H1 (cell line): ENCODE results near the gene FGF18. TPM values are rescaled to one million over a fixed set of nuclear protein-coding genes. Genes with fewer than 3 reads are reported as not detected.

ENCODE experiments used
- CTCF ChIA-PET: fragments of 300-600 bp; sonication (Branson Sonifier 250); formaldehyde crosslinking; loops from one replicate; lab custom pipeline; 2021; ENCODE audit not compliant: partially characterized antibody; lab: Charles Lee
- POLR2A ChIA-PET: fragments of 300-600 bp; sonication (Branson Sonifier 250); formaldehyde crosslinking; loops from one replicate; lab custom pipeline; 2021; ENCODE audit warnings: inconsistent platforms; ENCODE audit not compliant: partially characterized antibody; lab: Charles Lee
- DNase-seq, 2 experiments: peaks; one replicate each; pipeline versions ENCODE4 v3.0.0 to v3.0.0-alpha.2; 2010 to 2022; ENCODE audit warnings: low spot score in 2 of 2, low read depth in 1 of 2, mixed read lengths in 1 of 2
- FAIRE-seq: peaks from 2 replicates; lab custom pipeline; 2011; peaks lifted over from hg19 to GRCh38; lab: Jason Lieb, UNC
- H2AFZ ChIP-seq: 2 replicates; pipeline ENCODE4 v1.8.1; 2012; ENCODE audit warnings: low read length, inconsistent platforms
- H2AK5ac ChIP-seq: 2 replicates; pipeline ENCODE4 v1.6.1; 2013; ENCODE audit warnings: low read depth, low read length
- H2BK120ac ChIP-seq: replicated peaks from 2 replicates; pipeline ENCODE3; 2013; ENCODE audit warnings: low read depth, low read length, inconsistent platforms
- H2BK12ac ChIP-seq: 2 replicates; pipeline ENCODE4 v1.6.1; 2013; ENCODE audit warnings: low read depth, low read length
- H2BK15ac ChIP-seq: 2 replicates; pipeline ENCODE4 v1.6.1; 2013; ENCODE audit warnings: low read length
- H2BK20ac ChIP-seq: 2 replicates; pipeline ENCODE4 v1.6.1; 2013; ENCODE audit warnings: low read length
- H2BK5ac ChIP-seq: 2 replicates; pipeline ENCODE4 v1.6.1; 2013; ENCODE audit warnings: low read depth, low read length
- H3K14ac ChIP-seq: 2 replicates; pipeline ENCODE4 v1.6.1; 2013; ENCODE audit warnings: inconsistent platforms; ENCODE audit not compliant: insufficient read length
- H3K18ac ChIP-seq: 2 replicates; pipeline ENCODE4 v1.6.1; 2013; ENCODE audit warnings: low read length; ENCODE audit errors: extremely low read depth
- H3K23ac ChIP-seq: 2 replicates; pipeline ENCODE4 v1.6.1; 2013; ENCODE audit warnings: inconsistent platforms; ENCODE audit not compliant: insufficient read length
- H3K23me2 ChIP-seq: 2 replicates; pipeline ENCODE4 v1.6.1; 2013; ENCODE audit warnings: low read depth, low read length
- H3K27ac ChIP-seq: 2 replicates; pipeline ENCODE4 v1.6.1; 2011; ENCODE audit warnings: low read depth, low read length, inconsistent platforms
- H3K27me3 ChIP-seq, 4 experiments: replicated peaks in 1 of 4; 1 replicate in 1 of 4; 2 replicates in 3 of 4; pipeline versions ENCODE4 v1.6.1 to v1.8.1; 2011 to 2013; ENCODE audit warnings: low read length in 3 of 4, mild to moderate bottlenecking in 3 of 4, inconsistent platforms in 2 of 4, mixed read lengths in 2 of 4, moderate library complexity in 1 of 4; ENCODE audit not compliant: control insufficient read depth in 3 of 4, insufficient read depth in 3 of 4; ENCODE audit errors: extremely low read depth in 1 of 4
- H3K36me3 ChIP-seq, 4 experiments: 2 replicates each; pipeline versions ENCODE4 v1.6.1 to v1.8.1; 2011 to 2013; ENCODE audit warnings: mild to moderate bottlenecking in 4 of 4, low read length in 3 of 4, moderate library complexity in 2 of 4, control low read depth in 1 of 4, inconsistent platforms in 1 of 4; ENCODE audit not compliant: insufficient read depth in 4 of 4, control insufficient read depth in 2 of 4
- H3K4ac ChIP-seq: replicated peaks from 2 replicates; pipeline ENCODE3; 2013; ENCODE audit warnings: low read length, low read depth, mixed read lengths, inconsistent platforms; ENCODE audit not compliant: insufficient read length
- H3K4me1 ChIP-seq, 4 experiments: replicated peaks in 1 of 4; 1 replicate in 1 of 4; 2 replicates in 3 of 4; pipeline versions ENCODE4 v1.6.1 to v1.8.1; 2011 to 2013; ENCODE audit warnings: low read length in 3 of 4, inconsistent platforms in 2 of 4, mixed read lengths in 1 of 4; ENCODE audit not compliant: insufficient read depth in 4 of 4, control insufficient read depth in 3 of 4
- H3K4me2 ChIP-seq, 2 experiments: 2 replicates each; pipeline versions ENCODE4 v1.6.1 to v1.8.1; 2011 to 2013; ENCODE audit warnings: low read depth in 2 of 2, low read length in 2 of 2, control low read depth in 1 of 2, inconsistent platforms in 1 of 2, mild to moderate bottlenecking in 1 of 2; ENCODE audit not compliant: insufficient read depth in 1 of 2
- H3K4me3 ChIP-seq, 4 experiments: fragments of 200-600, 300-600 bp in 1 of 4; sonication (generic), shearing (Covaris generic), sonication (Bioruptor Twin) in 1 of 4; 2 replicates each; pipeline versions ENCODE4 v1.5.1 to v1.8.1; 2011 to 2016; ENCODE audit warnings: low read length in 4 of 4, low read depth in 3 of 4, control low read depth in 2 of 4, inconsistent platforms in 2 of 4, mild to moderate bottlenecking in 2 of 4, mixed read lengths in 1 of 4, moderate library complexity in 1 of 4; ENCODE audit not compliant: insufficient read depth in 2 of 4; ENCODE audit errors: extremely low read depth in 1 of 4
- H3K56ac ChIP-seq: replicated peaks from 2 replicates; pipeline ENCODE3; 2013; ENCODE audit warnings: low read depth, mild to moderate bottlenecking, mixed read lengths, low read length, inconsistent platforms; ENCODE audit not compliant: insufficient read length
- H3K79me1 ChIP-seq: 2 replicates; pipeline ENCODE4 v1.6.1; 2013; ENCODE audit warnings: low read depth, low read length, control low read depth
- H3K79me2 ChIP-seq, 2 experiments: 2 replicates each; pipeline versions ENCODE4 v1.6.1 to v1.8.1; 2012 to 2013; ENCODE audit warnings: low read length in 2 of 2, mild to moderate bottlenecking in 2 of 2, inconsistent platforms in 1 of 2; ENCODE audit not compliant: insufficient read depth in 2 of 2, control insufficient read depth in 1 of 2
- H3K9ac ChIP-seq, 4 experiments: replicated peaks in 1 of 4; 1 replicate in 1 of 4; 2 replicates in 3 of 4; pipeline versions ENCODE4 v1.6.1 to v1.8.1; 2011 to 2013; ENCODE audit warnings: low read depth in 3 of 4, low read length in 3 of 4, control low read depth in 2 of 4, mild to moderate bottlenecking in 2 of 4, moderate library complexity in 2 of 4, inconsistent platforms in 1 of 4; ENCODE audit errors: extremely low read depth in 1 of 4
- H3K9me3 ChIP-seq, 2 experiments: 2 replicates each; pipeline versions ENCODE4 v1.6.1 to v1.8.1; 2012 to 2013; ENCODE audit warnings: mild to moderate bottlenecking in 2 of 2, moderate library complexity in 2 of 2, control low read depth in 1 of 2, inconsistent platforms in 1 of 2, low read depth in 1 of 2, low read length in 1 of 2, mixed read lengths in 1 of 2; ENCODE audit not compliant: insufficient read depth in 2 of 2
- H4K20me1 ChIP-seq, 2 experiments: replicated peaks in 1 of 2; 2 replicates each; pipeline versions ENCODE3 to v1.8.1; 2011 to 2013; ENCODE audit warnings: inconsistent platforms in 2 of 2, low read length in 2 of 2, mild to moderate bottlenecking in 1 of 2; ENCODE audit not compliant: insufficient read depth in 2 of 2, control insufficient read depth in 1 of 2
- H4K5ac ChIP-seq: 2 replicates; pipeline ENCODE4 v1.6.1; 2013; ENCODE audit warnings: low read length, low read depth, mixed read lengths, inconsistent platforms; ENCODE audit not compliant: insufficient read length
- H4K8ac ChIP-seq: 2 replicates; pipeline ENCODE4 v1.8.0; 2013; ENCODE audit warnings: mild to moderate bottlenecking, moderate library complexity, low read length, inconsistent platforms; ENCODE audit not compliant: insufficient read depth; ENCODE audit errors: extremely low read depth
- H4K91ac ChIP-seq: replicated peaks from 2 replicates; pipeline ENCODE3; 2013; ENCODE audit warnings: low read length, mixed read lengths, inconsistent platforms; ENCODE audit not compliant: insufficient read length
- CTCF ChIP-seq, 3 experiments: IDR thresholded peaks; 1 replicate in 2 of 3; 2 replicates in 1 of 3; pipeline versions ENCODE4 v1.5.1 to v1.6.1; 2011; ENCODE audit warnings: low read length in 3 of 3, mild to moderate bottlenecking in 3 of 3, inconsistent platforms in 2 of 3, low read depth in 1 of 3, moderate library complexity in 1 of 3; ENCODE audit not compliant: insufficient read depth in 1 of 3; ENCODE audit errors: control extremely low read depth in 1 of 3
- KDM1A ChIP-seq: fragments of 200-600, 300-600 bp; sonication (generic); IDR thresholded peaks from 2 replicates; pipeline ENCODE4 v1.7.1; 2016; ENCODE audit warnings: mild to moderate bottlenecking, low read length, borderline replicate concordance
- WGBS, 2 experiments: shearing (Covaris generic) in 1 of 2; methylation state at CpG; one replicate each; pipeline versions ENCODE4 v1.1.6 to v1.1.7; 2013 to 2015; ENCODE audit warnings: low lambda C conversion rate in 2 of 2, mixed read lengths in 2 of 2, inconsistent platforms in 1 of 2, low coverage in 1 of 2, missing lambda C conversion rate in 1 of 2; ENCODE audit not compliant: insufficient replicate concordance in 2 of 2, insufficient coverage in 1 of 2, insufficient read length in 1 of 2; ENCODE audit errors: extremely low coverage in 1 of 2, missing lambda C conversion rate in 1 of 2; 5-methylcytosine and 5-hydroxymethylcytosine counted together
- polyA plus RNA-seq, 7 experiments: library from polyadenylated mRNA; depleted of rRNA in 3 of 7; stranded (reverse) in 5 of 7; unstranded in 2 of 7; fragments of >200 nt in 5 of 7; fragments of 200-250 nt in 2 of 7; gene quantifications; 1 replicate in 5 of 7; 2 replicates in 1 of 7; 4 replicates in 1 of 7; pipeline versions ENCODE4 v1.2.1 to v1.2.3, GENCODE V29; 2011 to 2013; ENCODE audit warnings: missing spikeins in 2 of 7, mixed read lengths in 2 of 7
- total RNA-seq: library from RNA; stranded (reverse); fragmentation: NEBNext Ultra II Directional; extraction: Animal tissue kit (Norgen Biotek cat#: 25700); gene quantifications from 2 replicates; pipeline ENCODE4 v1.2.1, GENCODE V29; 2021

FGF18 gene
- total and polyA plus RNA-seq, 2 of the 8 experiments (the other 6 are each of a cell fraction or from before 2014, with no cell fraction given), result 0.54 to 1.3 TPM

GRCh38 chr5:171426680-171427079, 7.2 kb downstream of the FGF18 start:
- Histone ChIP-seq H4K5ac (no peak overlapping the region), H3K4me3 (no peak overlapping the region), H2BK5ac (no peak overlapping the region), H4K91ac (no peak overlapping the region), H2BK15ac (no peak overlapping the region), H3K4ac (no peak overlapping the region), H3K56ac (no peak overlapping the region), H3K36me3 (no peaks in the 10 kb centered on the region), H3K27me3 (peaks cover 4 to 10% (median 9%) of the 10 kb centered on the region in 4 experiments), H3K23ac (no peak overlapping the region), H3K14ac (no peak overlapping the region), H3K79me2 (no peaks in the 10 kb centered on the region), H3K9me3 (no peaks in the 10 kb centered on the region), H2BK12ac (no peak overlapping the region), H4K20me1 (peaks cover 1 to 2% of the 10 kb centered on the region in 2 experiments), H3K4me2 (no peak overlapping the region), H2AFZ (no peak overlapping the region), H3K4me1 (peaks cover 0 to 10% (median 6%) of the 10 kb centered on the region in 4 experiments; a peak in 4 of 7 replicates), H2AK5ac (no peak overlapping the region), H2BK120ac (no peak overlapping the region), H3K79me1 (no peaks in the 10 kb centered on the region), H3K27ac (no peak overlapping the region), H3K23me2 (no peaks in the 10 kb centered on the region), H4K8ac (no peak overlapping the region), H3K18ac (no peak overlapping the region), H2BK20ac (no peak overlapping the region), H3K9ac (no peak overlapping the region)
- ChIA-PET CTCF (interaction anchor here (1.3 to 2.0 kb wide), 2 partner anchors 20 to 59 kb away, joined by 3 to 8 read pairs; no protein-coding TSS in a partner anchor), POLR2A (interaction anchor here (0.7 to 3.3 kb wide), 2 partner anchors 10 to 12 kb away, joined by 3 to 19 read pairs; no protein-coding TSS in a partner anchor)
- 0 out of 2 replicates have a peak, but pooled peaks have one; percentile 40 for TF ChIP-seq KDM1A
- no peak for TF ChIP-seq CTCF (IDR thresholded peaks at IDR 0.05; ENCODE audit: control extremely low read depth in 1 of 3, insufficient read depth in 1 of 3, low read depth in 1 of 3, low read length in 3 of 3)
- no peak for DNase-seq
- no peak for FAIRE-seq
- 94% methylated on average over 9 of the region's 9 CpGs; no CpG with 5 or more reads in 1 of the 2 experiments for WGBS, 2 experiments
